Gastroesophageal sphincter (tissue), 3 donors: ENCODE measurements around the gene CNIH4.

Experiments used
- EP300 ChIP-seq: sonication (generic); formaldehyde crosslinking; IDR thresholded peaks from one replicate; pipeline ENCODE4 v1.6.1; 2017; ENCODE audit warnings: antibody characterized with exemption, mild to moderate bottlenecking
- POLR2AphosphoS5 ChIP-seq: sonication (generic); formaldehyde crosslinking; IDR thresholded peaks from one replicate; pipeline ENCODE4 v1.6.1; 2017; ENCODE audit warnings: antibody characterized with exemption
- TF ChIP-seq, protein P1 (sequence below), 4 experiments: fragments of 200-600 bp in 2 of 4; fragments of 450-650 bp in 2 of 4; sonication (generic) in 1 of 4; IDR thresholded peaks; one replicate each; pipeline ENCODE4 v1.5.1; 2017 to 2019; ENCODE audit warnings: antibody characterized with exemption in 4 of 4, mild to moderate bottlenecking in 2 of 4, moderate library complexity in 2 of 4

DNA sequence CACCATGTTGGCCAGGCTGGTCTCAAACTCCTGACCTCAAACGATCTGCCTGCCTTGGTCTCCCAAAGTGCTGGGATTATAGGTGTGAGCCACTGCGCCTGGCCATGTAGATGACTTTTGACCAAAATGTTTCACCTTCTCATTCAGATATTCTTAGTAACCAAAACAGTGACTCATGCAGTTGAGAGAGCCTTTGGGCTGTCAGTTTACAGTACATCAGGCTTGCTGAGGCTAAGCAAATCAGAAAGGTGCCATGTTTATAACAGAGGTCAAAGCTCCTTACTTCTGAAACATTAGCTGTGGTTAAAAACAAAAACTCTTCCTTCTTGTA is 21.0 kb downstream of the CNIH4 start:
- TF ChIP-seq, protein P1, sequence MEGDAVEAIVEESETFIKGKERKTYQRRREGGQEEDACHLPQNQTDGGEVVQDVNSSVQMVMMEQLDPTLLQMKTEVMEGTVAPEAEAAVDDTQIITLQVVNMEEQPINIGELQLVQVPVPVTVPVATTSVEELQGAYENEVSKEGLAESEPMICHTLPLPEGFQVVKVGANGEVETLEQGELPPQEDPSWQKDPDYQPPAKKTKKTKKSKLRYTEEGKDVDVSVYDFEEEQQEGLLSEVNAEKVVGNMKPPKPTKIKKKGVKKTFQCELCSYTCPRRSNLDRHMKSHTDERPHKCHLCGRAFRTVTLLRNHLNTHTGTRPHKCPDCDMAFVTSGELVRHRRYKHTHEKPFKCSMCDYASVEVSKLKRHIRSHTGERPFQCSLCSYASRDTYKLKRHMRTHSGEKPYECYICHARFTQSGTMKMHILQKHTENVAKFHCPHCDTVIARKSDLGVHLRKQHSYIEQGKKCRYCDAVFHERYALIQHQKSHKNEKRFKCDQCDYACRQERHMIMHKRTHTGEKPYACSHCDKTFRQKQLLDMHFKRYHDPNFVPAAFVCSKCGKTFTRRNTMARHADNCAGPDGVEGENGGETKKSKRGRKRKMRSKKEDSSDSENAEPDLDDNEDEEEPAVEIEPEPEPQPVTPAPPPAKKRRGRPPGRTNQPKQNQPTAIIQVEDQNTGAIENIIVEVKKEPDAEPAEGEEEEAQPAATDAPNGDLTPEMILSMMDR (IDR thresholded peaks at IDR 0.05): no peak
- TF ChIP-seq POLR2AphosphoS5: peak; percentile 59
- TF ChIP-seq EP300: no peak
